ENCODE results near the gene UBE4B. TPM values are rescaled to one million over a fixed set of nuclear protein-coding genes. Genes with fewer than 3 reads are reported as not detected.

Gene UBE4B
- total and polyA plus RNA-seq, 8 donors: 38.0 to 54.1 (median 48.3) TPM

DNA sequence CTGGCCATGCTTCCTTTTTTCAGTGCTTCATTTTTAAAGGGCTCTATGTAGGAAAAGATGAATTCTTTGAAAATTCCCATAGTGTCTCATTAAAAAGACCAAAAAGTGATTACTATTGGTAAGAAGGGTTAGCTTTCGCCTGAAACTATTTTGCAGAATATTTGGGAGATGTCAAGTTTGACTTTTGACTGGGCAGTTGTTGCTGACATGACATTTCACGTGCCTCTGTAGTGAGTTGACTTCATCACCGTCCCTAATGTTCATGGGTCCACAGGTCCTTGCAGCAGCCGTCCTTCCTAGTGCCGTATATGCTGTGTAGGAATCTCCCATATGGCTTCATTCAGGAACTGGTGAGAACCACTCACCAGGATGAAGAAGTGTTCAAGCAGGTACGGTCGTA is 88.9 kb downstream of the UBE4B start:
- no peak for TF ChIP-seq CTCF (IDR thresholded peaks at IDR 0.05)
- H3K9me3 ChIP-seq: no peaks in the 10 kb centered on the region
- no peak overlapping the region for H3K4me3 ChIP-seq
- no peak for DNase-seq
- ATAC-seq: no peak
- H3K27ac ChIP-seq: no peak overlapping the region
- H3K36me3 ChIP-seq: peaks cover 0 to 79% of the 10 kb centered on the region in 2 donors
- no peaks in the 10 kb centered on the region for H3K27me3 ChIP-seq
- no peaks in the 10 kb centered on the region for H3K4me1 ChIP-seq
- intact Hi-C loops (cut with DNase I): no loop called here

DNA sequence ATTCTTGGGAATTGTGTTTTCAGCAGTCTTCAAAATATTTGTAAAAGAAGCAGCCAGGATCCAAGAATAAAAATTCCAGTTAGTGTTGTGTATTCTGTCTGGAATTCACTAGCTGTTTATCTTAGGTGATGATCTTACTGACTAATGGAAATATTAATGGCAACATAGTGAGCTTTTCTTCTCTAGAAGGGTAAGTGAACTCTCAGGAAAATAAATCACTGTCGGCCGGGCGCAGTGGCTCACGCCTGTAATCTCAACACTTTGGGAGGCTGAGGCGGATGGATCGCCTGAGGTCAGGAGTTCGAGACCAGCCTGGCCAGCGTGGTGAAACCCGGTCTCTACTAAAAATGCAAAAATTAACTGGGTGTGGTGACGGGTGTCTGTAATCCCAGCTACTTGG is 90.2 kb downstream of the UBE4B start:
- H3K36me3 ChIP-seq: peaks cover 0 to 82% of the 10 kb centered on the region in 2 donors
- DNase-seq (no peak), ATAC-seq (no peak)
- TF ChIP-seq CTCF (IDR thresholded peaks at IDR 0.05): no peak
- intact Hi-C loops (cut with DNase I): no loop called here
- H3K27me3 ChIP-seq: no peaks in the 10 kb centered on the region
- no peaks in the 10 kb centered on the region for H3K4me1 ChIP-seq
- H3K9me3 ChIP-seq: no peaks in the 10 kb centered on the region
- no peak overlapping the region for H3K4me3 ChIP-seq
- no peak overlapping the region for H3K27ac ChIP-seq

DNA sequence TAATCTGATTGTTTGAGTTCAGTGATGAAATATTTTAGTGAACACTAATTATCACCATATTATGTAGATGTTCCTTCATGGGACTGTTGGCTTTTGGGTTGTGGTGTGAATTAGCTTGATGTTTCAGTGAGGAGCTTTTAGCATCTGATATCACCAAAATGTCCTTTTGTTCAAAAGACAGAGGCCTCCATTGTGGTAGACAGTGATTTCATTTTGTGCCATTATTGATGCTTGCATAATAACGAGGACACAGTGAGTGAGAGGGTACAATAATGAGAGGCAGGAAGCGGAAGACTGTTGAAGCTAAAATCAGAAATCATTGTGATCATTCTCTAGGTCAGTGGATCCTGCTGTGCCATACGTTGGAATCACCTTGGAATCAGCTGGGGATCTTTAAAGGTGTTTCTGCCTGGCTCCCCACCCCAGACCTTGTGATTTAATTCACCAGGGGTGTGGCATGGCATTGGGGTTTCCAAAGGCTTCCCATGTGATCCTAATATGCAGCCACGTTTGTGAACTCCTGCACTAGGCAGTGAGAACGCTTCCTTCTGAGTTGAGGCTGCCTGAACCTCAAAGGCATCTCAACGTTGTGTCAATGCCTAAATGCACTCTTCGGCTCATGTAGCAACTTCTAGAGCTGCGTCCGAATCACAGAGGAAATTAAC is 95.5 kb downstream of the UBE4B start:
- DNase-seq (no peak), ATAC-seq (no peak)
- no peaks in the 10 kb centered on the region for H3K27me3 ChIP-seq
- H3K4me3 ChIP-seq: no peak overlapping the region
- H3K4me1 ChIP-seq: no peaks in the 10 kb centered on the region
- intact Hi-C loops (cut with DNase I): no loop called here
- H3K9me3 ChIP-seq: no peaks in the 10 kb centered on the region
- H3K36me3 ChIP-seq: peaks cover 0 to 80% of the 10 kb centered on the region in 2 donors
- no peak for TF ChIP-seq CTCF (IDR thresholded peaks at IDR 0.05)
- no peak overlapping the region for H3K27ac ChIP-seq

DNA sequence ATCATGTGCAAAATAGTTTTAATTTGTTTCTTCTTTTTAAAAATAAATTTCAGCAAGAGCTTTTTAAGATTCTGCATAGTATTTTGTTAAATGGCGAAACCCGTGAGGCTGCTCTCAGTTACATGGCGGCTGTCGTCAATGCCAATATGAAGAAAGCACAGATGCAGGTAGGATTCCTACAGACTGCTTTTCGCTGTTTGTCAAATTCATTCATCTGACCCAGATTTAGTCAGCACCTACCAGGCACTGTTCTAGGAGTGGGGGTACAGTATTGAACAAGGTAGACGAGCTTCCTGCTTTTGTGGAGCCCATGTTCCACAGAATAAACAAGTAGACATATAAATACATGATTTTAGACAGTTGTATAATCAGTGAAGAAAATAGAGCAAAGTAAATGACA is 99.6 kb downstream of the UBE4B start:
- no peak for DNase-seq
- H3K4me3 ChIP-seq: no peak overlapping the region
- TF ChIP-seq CTCF (IDR thresholded peaks at IDR 0.05): no peak
- H3K27me3 ChIP-seq: no peaks in the 10 kb centered on the region
- no peak overlapping the region for H3K27ac ChIP-seq
- intact Hi-C loops (cut with DNase I): no loop called here
- peaks cover 0 to 98% of the 10 kb centered on the region in 2 donors for H3K36me3 ChIP-seq
- no peak for ATAC-seq
- no peaks in the 10 kb centered on the region for H3K4me1 ChIP-seq
- no peaks in the 10 kb centered on the region for H3K9me3 ChIP-seq

DNA sequence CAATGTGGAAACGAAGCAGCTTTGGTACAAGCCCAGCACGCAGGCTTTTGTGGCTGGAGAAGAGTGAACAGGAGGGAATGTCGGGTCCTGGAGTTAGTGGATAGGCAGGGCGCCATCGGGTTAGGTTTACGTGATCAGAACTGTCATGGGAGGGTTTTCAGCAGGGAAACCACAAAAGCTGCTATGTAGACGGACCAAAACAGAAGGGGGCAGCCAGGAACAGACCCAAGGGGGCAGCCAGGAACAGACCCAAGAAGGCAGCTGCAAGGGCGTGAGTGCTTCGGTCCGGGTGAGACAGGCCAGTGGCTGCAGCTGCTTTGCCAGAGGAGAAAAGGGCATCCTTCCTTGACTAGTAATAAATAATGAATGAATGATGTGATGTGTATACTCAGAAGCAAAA is 100.1 kb downstream of the UBE4B start:
- no peak for ATAC-seq
- no peaks in the 10 kb centered on the region for H3K27me3 ChIP-seq
- intact Hi-C loops (cut with DNase I): no loop called here
- H3K9me3 ChIP-seq: no peaks in the 10 kb centered on the region
- H3K27ac ChIP-seq: no peak overlapping the region
- H3K4me1 ChIP-seq: no peaks in the 10 kb centered on the region
- no peak for TF ChIP-seq CTCF (IDR thresholded peaks at IDR 0.05)
- no peak overlapping the region for H3K4me3 ChIP-seq
- peaks cover 0 to 98% of the 10 kb centered on the region in 2 donors for H3K36me3 ChIP-seq
- no peak for DNase-seq
